GM12801 (cell line): ENCODE data around the gene GHRHR.

Experiments
- CTCF ChIP-seq: IDR thresholded peaks from one replicate; pipeline ENCODE4 v1.5.1; 2011; ENCODE audit warnings: control low read depth; ENCODE audit not compliant: insufficient read length; ENCODE audit errors: extremely low read depth

Gene GHRHR

GRCh38 chr7:31000779-31001178, 37.0 kb downstream of the GHRHR start:
- no peak for TF ChIP-seq CTCF

DNA sequence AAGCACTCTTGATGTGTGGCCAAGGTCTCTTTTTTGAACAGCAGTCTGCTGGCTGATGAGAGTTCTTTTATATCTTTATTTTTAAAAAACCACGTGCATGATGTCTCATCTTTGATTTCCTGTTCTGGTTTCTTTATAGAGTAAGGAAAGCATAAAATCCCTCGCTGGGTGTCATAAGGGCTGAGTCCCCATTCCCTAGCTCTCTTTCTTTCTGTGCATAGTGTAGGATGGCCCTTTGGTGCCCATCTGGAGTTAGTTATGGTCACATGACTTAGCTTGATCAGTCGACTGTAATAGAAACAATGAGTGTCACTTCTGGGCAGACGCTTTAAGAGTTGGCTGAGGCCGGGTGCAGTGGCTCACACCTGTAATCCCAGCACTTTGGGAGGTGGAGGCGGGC, 38.5 kb downstream of the GHRHR start:
- TF ChIP-seq CTCF: no peak

DNA sequence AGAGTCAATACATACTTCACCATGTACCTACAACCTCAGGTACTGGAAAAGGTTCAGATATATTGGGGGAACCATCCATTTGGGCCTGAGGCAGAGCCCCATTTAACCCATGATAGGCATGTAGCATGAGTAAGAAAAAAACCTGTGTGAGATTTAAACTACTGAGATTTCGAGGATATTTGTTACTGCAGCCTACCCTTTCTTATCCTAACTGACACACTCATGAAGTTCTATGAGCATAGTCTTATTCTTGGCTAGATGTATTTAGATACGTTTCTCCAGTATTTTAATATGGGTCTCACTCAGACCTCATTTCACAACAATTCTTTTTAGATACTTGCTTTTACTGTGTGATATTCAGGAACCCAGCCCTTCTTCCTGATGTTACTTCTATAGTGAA, 39.3 kb downstream of the GHRHR start:
- no peak for TF ChIP-seq CTCF

- TF ChIP-seq CTCF: no peak
Measured at GRCh38 chr7:31003721-31004120, 40.0 kb downstream of the GHRHR start.

DNA sequence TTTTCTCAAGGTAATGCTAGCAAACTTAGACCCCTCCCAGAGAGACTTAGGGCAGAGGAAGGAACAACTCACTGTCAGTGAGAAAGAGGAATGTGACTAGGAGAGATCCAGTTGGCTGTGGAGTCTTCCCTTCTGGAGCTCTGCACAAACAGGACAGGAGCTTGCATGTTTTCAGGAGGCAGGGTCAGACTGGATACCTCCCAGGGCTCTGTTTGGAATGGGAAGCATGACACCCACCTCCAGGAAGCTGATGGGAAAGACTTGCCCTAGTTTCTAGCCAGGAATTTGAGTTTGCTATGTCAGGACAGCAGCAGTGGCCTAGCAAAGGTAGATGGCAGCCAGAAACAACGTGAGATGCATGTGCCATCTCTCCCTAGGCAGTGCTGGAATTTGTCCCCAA, 40.6 kb downstream of the GHRHR start:
- no peak for TF ChIP-seq CTCF

DNA sequence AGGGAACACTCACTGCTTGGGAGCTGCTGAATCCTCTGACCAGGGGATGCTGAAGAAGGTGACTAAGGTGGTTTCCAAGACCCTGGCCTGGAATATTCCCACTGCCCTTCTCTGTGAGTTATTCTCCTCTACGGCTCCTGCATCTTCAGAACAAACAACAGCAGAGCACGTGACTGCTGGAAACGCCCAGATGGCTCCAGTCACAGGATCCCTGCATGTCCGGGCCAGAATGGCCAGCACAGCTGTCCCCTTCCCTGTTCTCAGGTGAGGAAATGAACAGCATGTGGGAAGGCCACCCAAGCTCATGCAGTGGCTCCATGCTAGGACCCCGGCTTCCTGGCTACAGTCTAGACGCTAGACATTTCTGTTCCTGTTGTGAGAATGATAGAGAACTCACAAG, 43.1 kb downstream of the GHRHR start:
- no peak for TF ChIP-seq CTCF

- no peak for TF ChIP-seq CTCF
Measured at GRCh38 chr7:31007634-31008033, 43.9 kb downstream of the GHRHR start.

DNA sequence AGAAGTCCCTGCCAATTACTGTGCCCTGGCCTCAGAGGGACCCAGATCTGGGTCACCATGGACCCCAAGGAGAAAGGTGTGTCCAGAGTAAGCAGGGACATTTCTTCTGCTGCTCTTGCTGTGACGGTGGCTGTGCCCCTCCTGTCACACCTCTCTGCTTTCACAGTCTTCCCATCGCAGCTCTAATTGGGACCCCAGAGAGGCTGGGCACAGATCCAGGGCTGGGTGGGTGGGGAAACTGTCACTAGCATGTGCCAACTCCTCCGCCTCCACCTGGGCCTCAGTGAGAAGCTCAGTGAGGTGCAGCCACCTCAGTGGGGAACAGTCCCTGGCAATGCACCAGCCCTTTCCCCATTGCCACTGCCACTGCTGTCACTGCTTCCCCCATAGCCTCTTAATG, 51.1 kb downstream of the GHRHR start:
- no peak for TF ChIP-seq CTCF
